CD1c-positive myeloid dendritic cell (primary cell): ENCODE results near the gene GHRH.

Experiments
- DNase-seq: peaks from one replicate; pipeline ENCODE4 v3.0.0-alpha.2; 2016; ENCODE audit errors: extremely low spot score

GHRH gene

DNA sequence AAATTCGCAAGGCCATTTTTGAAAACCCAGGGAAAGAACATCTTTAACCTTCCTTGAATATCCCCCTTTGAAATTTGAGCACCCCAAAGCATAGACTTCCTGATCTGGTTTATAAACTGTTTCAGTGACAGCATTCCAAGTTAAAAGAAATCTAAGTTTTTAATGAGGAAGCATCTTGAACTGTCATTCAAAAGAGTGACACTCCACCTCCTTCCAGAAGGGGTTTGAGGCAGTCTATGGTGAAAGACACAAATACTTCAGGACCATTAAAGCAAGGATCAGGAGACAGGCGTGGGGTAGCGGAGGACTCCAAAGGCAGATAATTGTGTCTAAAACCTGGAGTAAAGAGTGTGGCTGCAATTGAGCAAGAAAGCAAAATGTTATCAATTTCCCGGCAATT, 691 bp downstream of the GHRH start:
- no peak for DNase-seq

DNA sequence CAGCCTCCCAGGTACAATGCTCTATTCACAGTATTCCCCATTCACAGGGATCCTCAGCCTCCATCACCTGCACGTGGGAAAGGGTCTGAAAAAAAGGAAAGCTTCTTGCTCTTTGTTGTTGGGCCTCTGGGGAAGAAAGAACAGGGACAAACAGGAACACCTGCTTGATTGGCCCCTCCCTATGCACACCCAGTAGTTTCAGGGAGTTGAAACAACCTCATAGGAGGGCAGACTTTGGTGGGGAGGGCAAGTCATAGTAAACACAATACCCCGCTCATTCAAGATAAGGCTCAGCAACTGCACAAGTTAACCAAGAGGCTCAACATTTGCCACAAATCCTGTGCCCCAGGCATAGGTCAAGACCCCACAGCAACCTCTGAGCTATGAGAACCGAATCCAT, 1.7 kb downstream of the GHRH start:
- no peak for DNase-seq

DNA sequence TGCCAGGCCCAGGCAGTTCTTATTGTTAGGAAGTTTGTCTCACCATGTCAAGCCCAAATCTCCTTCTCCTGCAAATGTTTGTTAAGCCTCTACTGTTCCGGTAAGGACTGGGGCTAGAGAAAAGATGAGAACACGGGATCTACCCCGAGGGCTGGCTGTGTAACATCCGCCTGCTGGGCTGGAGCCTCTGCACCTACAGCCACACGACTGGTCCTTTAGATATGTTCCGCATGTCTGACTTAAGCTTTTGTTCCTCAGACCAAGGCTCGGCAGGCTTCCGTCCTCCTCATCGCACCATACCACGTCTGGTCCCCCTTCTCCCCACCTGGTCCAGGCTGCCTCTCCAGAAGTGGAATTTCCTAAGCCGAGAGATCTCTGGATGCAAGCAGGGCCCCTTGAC, 2.6 kb downstream of the GHRH start:
- DNase-seq, result no peak

DNA sequence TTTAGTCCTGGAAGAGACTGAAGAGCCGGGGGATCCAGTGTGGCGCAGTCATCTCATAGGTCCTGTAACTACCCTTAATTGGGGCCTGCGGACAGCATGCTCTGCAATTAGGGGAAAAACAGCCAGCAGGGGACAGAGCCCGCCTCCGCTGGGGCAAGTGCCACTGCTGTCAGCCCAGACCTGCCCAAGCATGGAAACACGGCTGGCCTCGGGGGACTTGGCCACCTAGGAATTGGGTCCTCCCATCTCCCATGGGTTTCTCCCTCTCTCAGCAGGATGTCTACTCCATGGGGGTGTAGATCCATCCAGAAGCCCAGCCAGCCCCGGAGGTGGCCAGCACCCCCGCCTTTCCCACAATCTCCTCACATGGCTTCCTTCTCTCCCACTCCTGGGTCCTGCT, 3.6 kb downstream of the GHRH start:
- DNase-seq, result no peak

DNA sequence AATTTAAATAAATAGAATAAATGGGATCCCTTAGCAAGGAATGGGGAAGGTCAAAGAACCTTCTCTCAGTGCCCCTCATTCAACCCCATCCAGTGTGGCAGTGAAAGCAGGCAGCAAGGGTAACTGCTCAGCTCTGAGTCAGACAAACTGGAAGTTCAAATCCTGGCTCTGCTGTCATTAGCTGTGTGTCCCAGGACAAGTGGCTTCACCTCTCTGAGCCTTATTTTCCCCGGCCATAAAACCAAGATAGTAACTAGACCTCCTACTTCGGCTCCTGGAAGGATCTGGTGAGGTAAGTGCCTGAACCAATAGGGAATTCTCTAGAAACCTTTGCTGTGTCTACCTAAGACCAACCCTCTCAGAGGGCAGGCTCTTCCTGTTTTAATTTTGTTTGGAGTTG, 4.1 kb downstream of the GHRH start:
- no peak for DNase-seq

DNA sequence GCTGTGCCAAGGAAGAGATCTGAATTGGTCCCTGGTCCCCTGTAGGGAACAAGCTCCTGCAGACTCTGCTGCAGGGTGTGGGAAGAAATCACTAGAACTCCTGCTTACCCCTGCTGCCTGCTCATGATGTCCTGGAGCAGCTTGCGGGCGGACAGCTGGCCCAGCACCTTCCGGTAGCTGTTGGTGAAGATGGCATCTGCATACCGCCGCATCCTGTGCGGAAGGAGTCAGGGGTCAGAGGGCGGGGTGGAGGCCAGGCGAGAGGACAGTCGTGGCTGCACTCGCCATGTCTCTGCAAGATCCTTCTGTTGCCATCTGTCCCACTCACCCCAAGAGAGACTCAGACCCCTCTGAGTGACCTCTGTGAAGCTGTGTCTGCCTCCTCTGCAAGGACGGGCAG, 5.3 kb downstream of the GHRH start:
- DNase-seq, result no peak

DNA sequence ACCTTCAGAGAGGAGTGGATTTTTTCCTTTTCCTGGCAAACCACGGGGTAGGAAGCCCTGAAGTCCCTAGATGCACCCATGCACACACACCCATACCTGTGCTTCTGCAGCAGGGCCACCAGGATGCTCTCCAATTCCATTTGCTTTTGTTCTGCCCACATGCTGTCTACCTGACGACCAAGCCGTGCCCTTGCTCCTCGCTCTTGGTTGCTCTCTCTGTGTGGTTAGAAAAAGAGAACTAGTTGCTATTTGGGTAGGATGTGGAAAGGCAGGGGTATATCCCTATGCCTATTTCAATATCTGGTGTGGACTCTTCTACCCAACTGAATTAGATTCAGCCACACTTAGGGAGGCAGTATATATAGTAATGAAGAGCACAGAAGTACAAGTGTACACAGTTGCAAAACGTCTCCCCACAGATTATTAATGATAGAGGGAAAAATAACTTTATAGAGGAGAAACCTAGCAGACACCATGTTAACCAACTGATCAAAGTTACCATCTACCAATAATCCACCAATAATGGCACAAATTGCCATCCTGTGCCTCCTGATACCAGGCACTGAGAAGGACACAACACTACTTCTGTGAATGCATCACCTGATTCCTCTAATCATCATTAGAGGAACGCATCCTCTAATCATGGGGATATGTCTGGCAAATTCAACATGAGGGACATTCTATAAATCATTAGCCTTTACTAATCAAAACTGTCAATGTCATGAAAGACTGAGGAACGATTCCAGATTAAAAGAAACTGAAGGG, 7.3 kb downstream of the GHRH start:
- no peak for DNase-seq

DNA sequence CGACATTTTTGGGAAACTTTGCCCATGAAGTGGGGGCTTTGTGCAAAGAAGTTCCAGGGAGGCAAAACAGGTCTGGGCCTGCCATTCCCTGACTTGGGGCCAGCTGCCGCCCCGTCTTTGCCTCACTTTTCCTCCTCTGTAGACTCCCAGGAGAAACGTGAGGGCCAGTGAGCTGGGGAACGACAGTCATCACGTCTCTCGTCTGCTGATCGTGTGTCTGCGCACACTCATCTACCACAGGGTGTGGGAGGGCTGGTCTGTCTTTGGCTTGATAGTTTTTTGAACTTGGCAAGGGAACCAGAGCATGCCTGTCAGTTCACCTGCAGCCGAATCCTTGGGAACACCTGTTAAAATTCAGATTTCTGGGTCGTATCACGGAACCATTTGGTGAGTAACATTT, 8.5 kb downstream of the GHRH start:
- no peak for DNase-seq

DNA sequence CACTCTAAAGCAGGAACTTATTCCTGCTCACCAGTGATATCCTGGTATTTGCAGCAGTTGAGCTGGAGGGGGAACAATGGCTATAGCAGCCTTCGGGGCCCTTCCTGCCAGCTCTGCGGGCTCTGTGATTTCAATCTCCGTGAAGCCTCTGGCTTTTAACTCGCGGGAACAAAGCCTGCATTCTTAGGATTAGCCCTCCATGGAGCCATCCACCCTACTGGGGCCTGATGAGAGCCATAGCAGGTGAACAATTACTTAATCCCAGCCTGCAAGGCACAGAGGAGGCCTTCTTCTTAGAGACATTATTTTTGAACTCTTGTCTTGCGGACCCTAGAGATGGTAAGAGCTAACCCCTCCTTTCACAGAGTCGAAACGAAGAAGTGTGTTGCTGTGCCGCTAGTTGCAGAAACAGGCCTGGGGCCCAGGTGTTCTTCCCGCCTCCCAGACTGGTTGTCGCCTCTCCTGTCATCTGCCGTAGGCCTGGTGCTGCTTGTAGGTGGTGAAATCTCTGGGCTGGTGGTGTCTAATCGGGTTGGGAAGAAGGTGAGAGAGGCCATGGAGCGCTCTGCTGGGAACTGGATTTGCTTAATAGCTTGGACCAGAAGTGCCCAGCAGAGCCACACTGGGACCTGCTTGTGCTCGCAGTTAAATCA, 9.7 kb downstream of the GHRH start:
- DNase-seq, result no peak

DNA sequence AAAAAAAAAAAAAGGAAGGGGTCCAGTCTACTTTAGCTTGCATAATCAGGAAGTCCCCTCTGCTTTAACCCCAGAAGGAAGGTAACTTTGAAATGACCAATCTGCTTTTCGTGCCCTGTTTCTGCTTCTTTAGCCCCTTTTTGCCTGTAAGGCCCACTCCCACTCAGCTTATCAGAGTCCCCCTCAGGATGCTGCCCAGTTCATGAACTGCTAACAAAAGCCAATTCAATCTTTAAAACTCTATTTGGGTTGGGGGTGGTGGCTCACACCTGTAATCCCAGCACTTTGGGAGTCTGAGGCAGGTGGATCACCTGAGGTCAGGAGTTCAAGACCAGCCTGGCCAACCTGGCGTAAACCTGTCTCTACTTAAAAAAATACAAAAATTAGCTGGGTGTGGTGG, 12.3 kb downstream of the GHRH start:
- DNase-seq, result peak; percentile 13

DNA sequence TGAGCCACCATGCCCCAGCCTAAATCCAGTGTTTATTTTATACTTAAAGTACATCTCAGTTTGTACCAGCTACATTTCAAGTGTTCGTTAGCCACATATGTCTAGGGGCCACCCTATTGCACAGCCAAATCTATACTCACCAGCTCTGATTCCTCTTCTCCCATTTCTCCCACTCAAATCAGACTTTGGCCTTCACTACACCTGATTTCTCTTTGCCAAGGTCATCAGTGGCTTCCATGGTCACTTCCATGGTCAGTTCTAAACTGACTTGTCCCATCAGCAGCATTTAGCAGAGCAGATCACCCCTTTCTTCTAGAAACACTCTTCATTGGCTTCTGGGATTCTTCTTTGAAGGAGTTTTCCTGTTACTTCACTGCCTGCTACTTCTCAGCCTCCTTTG, 14.1 kb downstream of the GHRH start:
- no peak for DNase-seq

DNA sequence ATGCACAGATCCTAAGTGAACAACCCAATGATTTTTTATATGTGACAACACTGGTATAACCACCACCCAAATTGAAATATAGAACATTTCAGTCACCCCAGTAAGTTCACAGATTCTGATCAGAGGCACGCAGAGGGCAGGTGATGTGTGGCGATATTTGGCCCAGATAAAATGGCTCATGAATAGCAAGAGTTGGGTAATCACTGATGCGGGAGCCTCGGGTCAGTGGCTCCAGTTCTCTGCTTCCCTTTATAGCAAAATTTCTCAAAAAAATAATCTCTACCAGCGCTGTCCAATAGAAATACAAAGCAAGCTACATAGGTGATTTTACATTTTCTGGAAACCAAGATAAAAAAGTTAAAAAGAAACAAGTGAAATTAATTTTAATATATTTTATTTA, 14.9 kb downstream of the GHRH start:
- DNase-seq, result no peak

DNA sequence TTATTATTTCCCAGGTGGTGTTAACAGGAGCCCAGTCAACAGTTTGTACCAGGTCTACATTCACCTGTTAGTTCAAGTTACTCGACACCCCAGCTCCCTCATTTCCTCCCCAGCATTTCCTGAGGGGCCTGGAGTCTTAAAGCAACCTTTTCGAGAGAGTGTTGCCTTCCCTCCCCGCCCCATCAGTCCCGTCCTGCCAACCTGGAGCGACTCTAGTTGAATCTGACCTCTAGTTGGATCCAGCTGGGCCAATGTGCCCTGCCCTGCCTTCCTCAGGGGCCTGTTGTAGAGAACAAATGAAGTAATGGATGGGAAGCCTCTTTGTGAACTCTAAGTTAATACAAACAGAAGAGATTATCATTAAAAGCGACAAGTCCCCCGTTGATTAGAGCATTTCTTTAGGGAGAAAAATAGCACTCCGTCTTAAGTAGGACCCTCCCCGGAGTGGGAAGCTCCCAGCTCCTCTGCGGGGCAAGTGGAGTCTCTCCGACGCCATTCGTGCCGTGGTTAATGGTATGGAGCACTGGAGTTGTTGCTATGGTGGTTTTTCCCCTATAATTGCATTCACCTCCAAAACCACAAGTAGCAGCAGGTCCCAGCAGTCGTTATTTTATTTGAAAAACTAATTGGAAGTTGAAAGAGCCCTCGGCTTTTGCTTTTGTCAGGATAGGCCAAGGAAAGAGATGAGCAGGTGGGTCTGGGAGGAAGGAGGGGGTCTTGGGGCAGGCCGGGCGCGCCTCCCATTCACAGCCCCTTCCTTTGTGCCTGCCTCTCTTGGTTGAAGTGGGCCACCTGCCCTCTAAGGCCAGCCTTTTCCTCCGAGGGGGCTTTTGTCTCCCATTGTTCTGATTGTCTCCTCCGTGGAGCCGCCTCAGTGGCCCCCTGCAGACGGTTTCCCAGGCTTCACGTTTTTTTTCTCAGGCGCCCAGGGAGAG, 16.1 kb downstream of the GHRH start:
- DNase-seq, result no peak

DNA sequence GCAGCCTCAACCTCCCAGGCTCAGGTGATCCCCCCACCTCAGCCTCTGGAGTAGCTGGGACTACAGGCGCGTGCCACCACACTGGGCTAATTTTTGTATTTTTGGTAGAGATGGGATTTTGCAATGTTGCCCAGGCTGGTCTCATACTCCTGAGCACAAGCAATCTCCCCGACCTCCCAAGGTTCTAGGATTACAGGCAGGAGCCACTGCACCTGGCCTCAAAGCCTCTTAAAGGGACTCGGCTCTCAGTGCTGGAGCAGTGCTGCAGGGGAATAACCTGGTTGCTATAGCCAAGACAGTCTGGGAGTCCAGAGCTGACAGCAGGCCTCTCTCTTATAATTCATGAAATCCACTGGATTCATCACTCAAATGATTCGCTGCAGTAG, 17.0 kb downstream of the GHRH start:
- no peak for DNase-seq

DNA sequence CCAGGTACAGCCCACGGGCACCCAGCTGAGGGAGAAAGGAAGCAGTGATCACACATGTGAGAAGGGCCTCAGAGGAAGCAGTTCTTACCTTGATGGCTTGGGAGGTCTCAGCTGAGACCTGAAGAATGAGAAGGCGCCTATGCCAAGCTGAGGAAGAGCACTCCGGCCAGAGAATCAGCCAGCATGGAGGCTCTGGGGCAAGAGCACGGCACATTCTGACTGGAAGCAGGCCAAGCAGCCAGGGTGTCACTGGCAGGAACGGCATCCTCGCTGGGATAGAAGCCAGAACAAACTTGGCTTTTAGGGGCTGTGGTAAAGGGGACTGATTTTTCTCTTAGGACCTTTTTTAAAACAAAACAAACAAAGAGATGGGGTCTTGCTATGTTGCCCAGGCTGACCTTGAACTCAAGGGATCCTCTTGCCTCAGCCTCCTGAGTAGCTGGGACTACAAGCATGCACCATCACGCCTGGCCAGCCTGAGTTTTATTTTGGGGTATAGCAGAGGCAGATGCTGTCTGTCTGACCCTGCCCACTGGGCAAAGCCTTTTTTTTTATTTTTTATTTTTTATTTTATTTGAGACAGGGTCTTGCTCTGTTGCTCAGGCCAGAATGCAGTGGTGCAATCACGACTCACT, 17.6 kb downstream of the GHRH start:
- no peak for DNase-seq

DNA sequence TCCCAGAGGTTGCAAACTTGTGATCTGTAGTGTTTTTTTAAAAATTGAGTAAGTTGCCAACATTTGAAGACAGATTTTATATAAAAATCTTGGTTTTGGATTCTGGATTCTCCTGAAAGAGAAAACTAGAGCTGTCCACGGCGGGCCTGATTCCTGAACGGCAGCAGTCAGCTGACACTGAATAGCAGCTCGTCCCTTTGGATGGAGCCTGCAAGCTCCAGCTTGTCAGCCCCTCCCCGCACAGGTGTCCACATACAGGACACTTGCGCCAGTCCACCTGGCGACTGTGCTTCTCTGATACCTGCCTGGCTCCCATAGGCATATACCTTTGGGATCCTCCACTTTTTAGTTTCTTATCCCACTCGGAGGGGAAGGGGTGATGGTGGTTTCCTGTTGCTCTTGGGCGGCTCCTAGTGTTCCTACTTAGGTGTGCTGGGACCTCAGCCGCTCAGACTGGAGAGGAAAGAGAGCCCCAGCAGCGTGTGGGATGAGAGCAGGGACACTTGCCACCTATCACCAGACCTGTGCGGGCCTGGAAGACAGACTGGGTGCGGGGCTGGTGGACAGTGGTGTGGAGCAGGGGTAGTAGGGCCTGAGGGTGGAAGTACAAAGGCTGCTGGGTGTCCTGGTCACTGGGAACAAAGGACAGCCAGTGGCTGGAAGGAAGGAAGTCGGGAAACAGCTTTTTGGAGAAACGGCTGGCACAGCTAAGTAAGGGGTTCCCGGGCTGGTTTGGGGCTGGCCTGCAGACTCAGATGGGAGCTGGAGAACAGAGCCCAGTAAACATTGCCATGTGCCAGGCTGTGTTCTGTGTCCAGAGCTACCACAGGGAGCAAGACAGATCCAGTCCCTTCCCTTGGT, 18.3 kb downstream of the GHRH start:
- DNase-seq, result no peak

DNA sequence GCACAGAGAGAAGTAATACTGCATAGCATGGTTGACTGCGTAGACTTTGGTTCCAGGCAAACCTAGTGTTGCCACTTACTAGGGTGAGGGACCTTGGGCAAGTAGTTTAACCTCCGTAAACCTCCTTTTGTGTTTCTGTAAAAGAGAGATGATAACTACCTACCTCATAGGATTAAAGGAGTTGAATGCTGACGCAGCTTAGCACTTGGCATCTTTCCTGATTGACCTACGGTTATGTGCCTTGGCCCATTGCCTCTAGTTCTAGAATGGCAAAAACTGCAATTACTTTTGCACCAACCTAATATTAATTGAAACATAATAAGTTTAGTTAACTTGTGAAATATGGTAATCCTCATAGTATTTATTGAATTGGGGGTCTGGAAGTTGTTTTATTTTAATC, 19.1 kb downstream of the GHRH start:
- no peak for DNase-seq

DNA sequence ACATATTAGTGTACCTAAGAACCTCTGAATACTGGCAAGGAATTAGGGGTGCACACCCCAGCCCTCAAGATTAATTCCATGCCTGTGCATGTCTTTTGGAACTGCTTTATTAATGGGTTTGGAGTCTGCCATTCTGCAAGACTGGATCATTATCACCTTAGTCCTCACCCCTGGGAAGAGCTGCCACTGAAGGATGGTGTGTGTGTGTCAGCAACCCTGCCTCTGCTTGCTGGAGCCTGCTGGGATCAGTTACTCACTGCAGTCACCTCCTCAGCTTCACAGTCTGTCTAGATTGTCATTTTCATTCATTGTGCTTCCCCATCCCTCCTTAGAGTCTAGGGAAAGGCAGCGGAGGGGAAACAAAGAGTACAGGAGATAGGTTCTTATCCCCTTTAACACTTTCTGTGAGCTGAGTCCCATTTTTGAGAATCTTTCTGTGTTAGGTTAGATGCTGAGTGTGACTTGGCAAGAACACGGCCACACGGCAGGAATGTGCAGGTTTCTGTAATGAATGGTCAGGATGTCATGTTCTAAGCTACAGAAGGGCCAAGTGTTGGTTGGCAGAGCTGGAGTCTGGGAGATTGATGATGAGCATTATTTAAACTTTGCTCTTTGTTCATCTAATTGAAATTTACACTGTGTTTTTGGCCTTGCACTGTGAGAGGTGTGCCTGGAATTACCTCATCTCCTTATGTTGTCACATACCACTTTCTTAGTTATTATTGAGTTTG, 21.1 kb downstream of the GHRH start:
- DNase-seq, result no peak

DNA sequence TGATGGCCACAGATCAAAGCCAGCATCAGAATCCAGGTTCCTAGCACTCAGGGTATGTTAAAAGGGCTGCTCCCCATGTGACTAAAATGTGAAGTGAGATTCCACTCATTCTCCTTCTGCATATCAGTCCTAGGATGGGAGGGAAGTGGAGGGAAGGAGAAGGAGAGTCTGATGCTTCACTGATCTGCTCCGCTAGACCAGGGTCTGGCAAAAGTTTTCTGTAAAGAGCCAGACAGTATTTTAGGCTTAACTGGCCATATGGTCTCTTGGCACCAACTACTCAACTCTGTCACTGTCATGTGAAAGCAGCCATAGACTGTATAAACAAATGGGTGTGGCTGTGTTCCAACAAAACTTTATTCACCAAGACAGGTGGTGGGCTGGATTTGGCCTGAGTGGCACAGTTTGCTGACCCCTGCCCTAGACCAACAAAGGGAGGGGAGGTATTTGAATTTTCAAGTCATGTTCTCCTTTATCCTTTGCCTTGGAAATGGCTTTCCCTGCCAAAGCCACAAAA, 22.6 kb downstream of the GHRH start:
- DNase-seq, result no peak

DNA sequence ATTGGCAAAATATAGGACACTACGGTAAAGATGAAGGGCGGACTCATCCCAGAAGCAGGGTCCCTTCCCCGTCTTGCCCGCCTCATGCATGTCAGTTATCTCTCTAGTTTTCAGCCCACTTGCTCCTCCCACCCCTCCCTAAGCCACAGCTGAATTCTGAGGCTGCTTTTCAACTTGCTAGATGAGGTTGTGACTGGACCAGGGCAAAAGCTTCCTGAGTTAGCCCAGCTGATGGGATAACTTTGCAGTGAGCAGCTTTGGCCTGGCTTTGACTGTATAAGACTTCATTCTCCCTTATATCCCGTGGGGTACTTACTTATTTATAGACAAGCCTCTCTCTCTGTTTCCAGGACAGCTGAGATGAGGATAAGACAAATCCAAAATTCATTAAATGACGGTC, 23.2 kb downstream of the GHRH start:
- DNase-seq, result no peak
